SKM-1 treated with dmso at 0.1 percent for 144 hours (cell line): ENCODE results near the gene ZNF630.
A peak's percentile ranks its signal among the peaks of the same experiment; 100 is the strongest.
"Not testable (repeated sequence)": the region's sequence is repeated elsewhere in the genome, so short reads cannot be mapped to it uniquely, and the experiment has no call there.

Experiments used
- DNase-seq: peaks from one replicate; lab custom pipeline; 2025; ENCODE audit not compliant: unreplicated experiment; lab: John Stamatoyannopoulos, UW

The ZNF630 gene

DNA sequence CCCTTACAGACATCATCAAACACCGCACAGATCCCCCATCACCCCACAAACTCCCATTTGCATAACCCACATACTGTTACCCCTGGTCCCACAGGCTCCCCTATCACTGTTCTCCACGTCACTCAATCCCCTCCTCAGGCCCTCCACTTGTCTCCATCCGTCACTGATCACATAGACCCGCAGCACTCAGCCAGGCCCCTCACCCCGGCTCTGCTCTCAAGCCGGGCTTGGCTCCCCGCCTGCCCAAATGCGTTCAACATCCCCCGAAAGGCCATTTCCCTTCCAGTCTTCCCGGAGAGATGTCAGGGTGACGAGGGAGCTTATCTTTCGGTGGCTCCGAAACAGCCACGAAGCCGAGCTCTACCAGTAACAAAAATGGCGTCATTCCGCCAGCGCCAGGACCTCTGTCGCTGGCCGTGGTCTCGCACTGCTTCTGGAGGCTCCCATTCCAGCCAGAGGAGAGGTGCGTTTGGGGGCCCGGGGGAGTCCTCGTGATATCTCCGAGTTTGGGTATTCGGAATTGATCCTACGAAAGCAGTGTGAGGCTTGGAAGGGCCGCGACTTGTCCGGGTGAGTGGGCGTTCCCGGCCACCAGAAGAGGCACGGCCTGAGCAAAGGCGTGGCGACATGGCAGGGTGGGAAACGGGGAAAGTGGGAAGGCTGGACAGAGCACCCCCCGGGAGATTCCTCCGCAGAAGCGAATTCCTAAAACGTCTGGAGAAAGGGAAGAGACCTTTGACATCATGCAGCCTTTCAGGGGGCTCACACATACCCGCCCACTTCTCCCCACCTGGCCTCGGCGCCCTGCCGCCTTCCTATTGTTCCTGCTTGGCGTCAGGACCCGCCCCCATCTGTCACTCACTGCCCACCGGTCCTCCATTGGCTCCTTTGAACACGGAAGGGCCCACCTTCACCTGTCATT lies at the start of gene ZNF630:
TSS of gene ZNF630 (minus strand) at position 577 of the 922 bp plus-strand sequence. CDS start 4,754 bp downstream, outside the sequence.
- no peak for DNase-seq

GRCh38 chrX:48107717-48108116 lies 36.3 kb upstream of the ZNF630 start:
- DNase-seq: no peak

- no peak for DNase-seq
Measured at GRCh38 chrX:48102874-48103374, 31.5 kb upstream of the ZNF630 start.

- DNase-seq: no peak
Measured at GRCh38 chrX:48101443-48101842, 30.0 kb upstream of the ZNF630 start.

DNA sequence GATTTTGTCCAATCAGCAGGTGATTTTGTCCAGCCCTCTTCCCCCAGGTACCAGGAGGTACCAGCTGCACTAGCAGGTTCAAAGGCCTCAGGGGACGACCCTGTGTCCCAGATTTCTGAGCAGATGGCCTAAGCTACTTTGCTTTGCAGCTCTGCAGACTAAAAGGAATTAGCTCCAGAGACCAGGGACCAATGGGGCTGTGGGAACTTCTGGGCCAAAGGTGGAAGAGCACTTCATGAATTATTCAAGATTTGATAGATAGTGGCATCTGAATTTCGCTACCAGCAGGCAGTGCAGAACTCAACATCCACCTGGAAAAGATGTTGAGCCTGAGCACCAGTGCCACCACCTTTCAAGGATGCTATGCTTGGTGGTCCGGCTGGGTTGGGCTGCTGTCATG lies 21.1 kb upstream of the ZNF630 start:
- not testable (repeated sequence) for DNase-seq

DNA sequence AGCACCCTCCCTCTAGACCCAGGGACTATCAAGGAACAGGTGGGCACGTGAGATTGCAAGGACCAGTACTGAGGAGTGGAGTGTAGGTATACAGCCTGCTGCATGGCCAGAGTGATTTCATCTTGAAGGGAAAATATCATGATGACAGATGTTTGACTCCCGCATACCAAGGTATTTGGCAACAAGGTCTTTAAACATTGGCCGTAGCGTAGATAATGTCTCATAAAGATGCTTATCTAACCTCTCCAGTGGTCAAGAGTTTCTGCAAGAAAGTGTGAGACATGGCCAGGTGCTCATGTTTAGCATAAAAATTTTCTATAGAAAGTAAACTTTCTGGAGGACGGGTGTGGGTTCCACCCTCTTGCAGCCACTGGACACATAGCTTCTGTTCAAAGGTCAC lies 18.7 kb upstream of the ZNF630 start:
- no peak for DNase-seq

DNA sequence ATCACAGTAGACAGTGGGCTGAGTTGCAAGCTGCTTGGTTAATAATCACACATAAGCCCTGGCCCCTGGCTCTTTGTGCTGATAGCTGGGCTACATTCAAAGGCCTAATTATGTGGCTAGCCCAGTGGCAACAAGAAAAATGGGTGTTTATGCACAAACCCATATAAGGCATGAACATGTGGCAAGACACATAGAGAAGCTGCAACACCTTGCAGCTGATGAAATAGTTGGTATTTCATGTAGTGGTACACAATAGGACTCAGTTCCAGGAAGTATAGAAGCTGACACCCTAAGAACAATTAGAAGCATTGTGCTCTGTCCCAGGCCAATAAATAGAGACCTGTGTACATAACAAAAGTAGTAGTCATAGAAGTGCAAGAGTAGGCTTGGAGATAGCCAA lies 14.6 kb upstream of the ZNF630 start:
- DNase-seq: no peak

DNA sequence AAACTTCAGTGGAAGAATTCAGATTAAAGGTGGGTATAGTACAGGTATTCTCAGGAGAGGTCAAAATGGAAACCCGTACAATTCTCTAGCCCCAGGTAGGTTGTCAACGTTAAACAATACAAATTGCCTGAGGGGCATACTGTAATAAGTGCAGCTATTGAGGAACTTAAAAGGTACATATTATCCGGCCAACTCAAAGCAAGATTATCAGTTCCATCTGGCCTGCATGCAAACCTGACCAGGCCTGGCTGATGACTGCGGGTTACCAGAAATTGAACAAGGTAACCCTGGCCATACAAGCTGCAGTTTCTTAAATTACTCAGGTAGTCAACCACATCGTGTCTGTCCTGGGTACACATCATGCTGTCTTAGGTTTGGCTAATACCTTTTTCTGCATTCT lies 12.3 kb upstream of the ZNF630 start:
- no peak for DNase-seq

- DNase-seq: peak; percentile 13
Measured at GRCh38 chrX:48083212-48083611, 11.8 kb upstream of the ZNF630 start.

GRCh38 chrX:48076343-48076742 lies 4.9 kb upstream of the ZNF630 start:
- no peak for DNase-seq

DNA sequence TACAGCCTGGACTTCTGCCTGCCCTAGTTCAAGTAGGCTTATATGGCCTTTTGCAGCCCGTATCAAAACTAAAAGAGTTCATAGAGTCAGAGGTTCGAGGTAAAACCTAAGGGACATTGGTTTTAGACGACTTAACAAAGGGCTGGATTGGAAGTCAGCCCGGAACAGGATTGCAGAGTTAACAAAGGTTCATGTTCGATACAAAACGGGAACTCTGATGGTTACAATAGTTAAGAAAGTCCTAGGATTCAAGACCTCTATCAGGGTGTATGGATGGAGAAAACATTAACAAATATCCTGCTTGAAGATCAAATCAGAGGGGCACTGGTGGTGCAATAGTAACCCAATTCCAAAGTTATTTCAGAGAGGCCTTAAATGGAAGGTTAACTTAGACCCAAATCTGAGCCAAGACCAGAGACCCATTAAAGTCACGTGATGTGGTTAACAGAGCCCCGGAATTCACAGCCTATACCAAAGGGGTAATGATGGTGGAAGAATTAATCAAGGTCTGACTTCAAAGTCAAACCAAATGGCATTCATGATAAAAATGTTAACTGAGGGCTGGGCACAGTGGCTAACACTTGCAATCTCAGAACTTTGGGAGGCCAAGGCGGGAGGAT lies 656 bp upstream of the ZNF630 start:
- no peak for DNase-seq

- DNase-seq: no peak
Measured at GRCh38 chrX:48068096-48068887, 3.1 kb downstream of the ZNF630 start.

- DNase-seq: no peak
Measured at GRCh38 chrX:48064261-48064660, 7.2 kb downstream of the ZNF630 start.

GRCh38 chrX:48059296-48059639 lies 12.2 kb downstream of the ZNF630 start:
- no peak for DNase-seq

DNA sequence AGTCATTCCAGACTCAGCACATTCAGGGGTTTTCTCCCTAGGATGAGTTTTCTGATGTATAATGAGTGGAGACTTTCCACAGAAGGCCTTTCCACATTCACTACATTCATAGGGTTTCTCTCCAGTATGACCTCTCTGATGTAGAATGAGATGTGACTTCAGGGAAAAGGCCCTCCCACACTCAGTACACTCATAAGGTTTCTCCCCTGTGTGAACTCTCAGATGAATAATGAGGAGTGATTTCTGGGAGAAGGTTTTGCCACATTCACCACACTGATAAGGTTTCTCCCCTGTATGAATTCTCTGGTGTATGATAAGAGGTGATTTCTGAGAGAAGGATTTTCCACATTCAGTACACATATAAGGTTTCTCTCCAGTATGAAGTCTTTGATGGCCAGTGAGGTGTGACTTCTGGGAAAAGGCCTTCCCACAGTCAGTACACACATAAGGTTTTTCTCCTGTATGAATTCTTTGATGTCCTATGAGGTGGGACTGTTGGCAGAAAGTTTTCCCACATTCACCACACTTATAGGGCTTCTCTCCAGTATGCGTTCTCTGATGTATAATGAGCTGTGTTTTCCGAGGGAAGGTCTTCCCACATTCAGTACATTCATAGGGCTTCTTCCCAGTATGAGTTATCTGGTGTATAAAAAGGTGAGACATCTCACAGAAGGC lies 12.7 kb downstream of the ZNF630 start:
- DNase-seq: no peak

GRCh38 chrX:48046846-48047245 lies 24.6 kb downstream of the ZNF630 start:
- no peak for DNase-seq

- DNase-seq: no peak
Measured at GRCh38 chrX:48045410-48046311, 25.8 kb downstream of the ZNF630 start.

GRCh38 chrX:48043056-48043455 lies 28.4 kb downstream of the ZNF630 start:
- DNase-seq: no peak

- DNase-seq: no peak
Measured at GRCh38 chrX:48035891-48036290, 35.5 kb downstream of the ZNF630 start.

GRCh38 chrX:48030641-48031173 lies 40.7 kb downstream of the ZNF630 start:
- DNase-seq: not testable (repeated sequence)
